PC-9 (cell line): ENCODE results near the gene SERINC5.

Experiments
- EZH2 ChIP-seq: fragments of 200-600 bp; sonication (generic); IDR thresholded peaks from 2 replicates; pipeline ENCODE4 v1.8.0; 2017; ENCODE audit warnings: antibody characterized with exemption, low read depth
- TF ChIP-seq, protein P1 (sequence below): fragments of 200-600 bp; sonication (generic); conservative IDR thresholded peaks from 2 replicates; pipeline ENCODE4 v1.6.1; 2017; ENCODE audit warnings: mixed run types, antibody characterized with exemption, mild to moderate bottlenecking, moderate library complexity

DNA sequence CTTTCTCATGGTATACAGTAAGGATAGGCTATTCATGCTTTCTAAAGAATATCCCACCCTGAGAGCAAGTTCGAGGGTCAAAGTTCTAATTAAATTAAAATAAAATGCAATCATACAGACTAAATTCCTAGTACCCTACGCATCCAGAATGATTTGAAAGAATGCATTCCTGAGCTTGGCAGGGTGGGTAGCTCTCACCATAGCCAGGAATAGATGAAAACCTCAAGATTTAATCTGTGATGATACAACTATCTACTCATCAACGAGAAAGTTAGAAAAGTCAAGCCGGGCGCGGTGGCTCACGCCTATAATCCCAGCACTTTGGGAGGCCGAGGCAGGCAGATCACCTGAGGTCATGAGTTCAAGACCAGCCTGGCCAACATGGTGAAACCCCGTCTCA, 32.3 kb downstream of the SERINC5 start:
- TF ChIP-seq, protein P1, sequence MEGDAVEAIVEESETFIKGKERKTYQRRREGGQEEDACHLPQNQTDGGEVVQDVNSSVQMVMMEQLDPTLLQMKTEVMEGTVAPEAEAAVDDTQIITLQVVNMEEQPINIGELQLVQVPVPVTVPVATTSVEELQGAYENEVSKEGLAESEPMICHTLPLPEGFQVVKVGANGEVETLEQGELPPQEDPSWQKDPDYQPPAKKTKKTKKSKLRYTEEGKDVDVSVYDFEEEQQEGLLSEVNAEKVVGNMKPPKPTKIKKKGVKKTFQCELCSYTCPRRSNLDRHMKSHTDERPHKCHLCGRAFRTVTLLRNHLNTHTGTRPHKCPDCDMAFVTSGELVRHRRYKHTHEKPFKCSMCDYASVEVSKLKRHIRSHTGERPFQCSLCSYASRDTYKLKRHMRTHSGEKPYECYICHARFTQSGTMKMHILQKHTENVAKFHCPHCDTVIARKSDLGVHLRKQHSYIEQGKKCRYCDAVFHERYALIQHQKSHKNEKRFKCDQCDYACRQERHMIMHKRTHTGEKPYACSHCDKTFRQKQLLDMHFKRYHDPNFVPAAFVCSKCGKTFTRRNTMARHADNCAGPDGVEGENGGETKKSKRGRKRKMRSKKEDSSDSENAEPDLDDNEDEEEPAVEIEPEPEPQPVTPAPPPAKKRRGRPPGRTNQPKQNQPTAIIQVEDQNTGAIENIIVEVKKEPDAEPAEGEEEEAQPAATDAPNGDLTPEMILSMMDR: no peak
- no peak for TF ChIP-seq EZH2
